Lung (tissue), 12 donors: Measurements from ENCODE around the gene MAGEA2. TPM values are rescaled to one million over a fixed set of nuclear protein-coding genes. Genes with fewer than 3 reads are reported as not detected.
"Not testable (repeated sequence)": the region's sequence is repeated elsewhere in the genome, so short reads cannot be mapped to it uniquely, and the experiment has no call there.

ENCODE experiments used
- ATAC-seq: fragments of 200-7000 bp; cut with Tn5 transposase; one replicate; pipeline ENCODE4 v1.9.1; 2020; ENCODE audit warnings: moderate number of reproducible peaks; ENCODE audit not compliant: insufficient read depth, low FRiP score
- DNase-seq, 3 donors: peaks; one replicate each; pipeline ENCODE4 v3.0.0-alpha.2; 2013 to 2017
- H3K27ac ChIP-seq, 2 donors: one replicate each; pipeline ENCODE4 v1.5.1; 2013; ENCODE audit warnings: mild to moderate bottlenecking in 2 of 2, moderate library complexity in 2 of 2, control low read depth in 1 of 2, inconsistent platforms in 1 of 2, low read depth in 1 of 2, low read length in 1 of 2
- H3K27me3 ChIP-seq, 3 donors: one replicate each; pipeline ENCODE4 v1.5.1; 2013; ENCODE audit warnings: low read length in 2 of 3; ENCODE audit not compliant: control insufficient read depth in 3 of 3, insufficient read depth in 3 of 3
- H3K36me3 ChIP-seq, 4 donors: one replicate each; pipeline ENCODE4 v1.5.1; 2013; ENCODE audit warnings: low read length in 4 of 4, mild to moderate bottlenecking in 1 of 4, moderate library complexity in 1 of 4; ENCODE audit not compliant: control insufficient read depth in 4 of 4, insufficient read depth in 4 of 4
- H3K4me1 ChIP-seq, 5 donors: one replicate each; pipeline ENCODE4 v1.5.1; 2013; ENCODE audit warnings: low read length in 5 of 5, mild to moderate bottlenecking in 2 of 5, moderate library complexity in 1 of 5; ENCODE audit not compliant: control insufficient read depth in 5 of 5, insufficient read depth in 5 of 5
- H3K4me3 ChIP-seq: one replicate; pipeline ENCODE4 v1.5.1; 2013; ENCODE audit warnings: mild to moderate bottlenecking, control low read depth, moderate library complexity
- H3K9ac ChIP-seq, 2 donors: one replicate each; pipeline ENCODE4 v1.5.1; 2013; ENCODE audit warnings: low read length in 2 of 2, control low read depth in 1 of 2; ENCODE audit not compliant: insufficient read depth in 1 of 2
- H3K9me3 ChIP-seq, 4 donors: one replicate each; pipeline ENCODE4 v1.5.1; 2013; ENCODE audit warnings: low read length in 3 of 4, mild to moderate bottlenecking in 1 of 4, moderate library complexity in 1 of 4; ENCODE audit not compliant: control insufficient read depth in 4 of 4, insufficient read depth in 3 of 4
- WGBS, 2 donors: extraction: QIAGEN DNeasy Blood & Tissue Kit; methylation state at CpG; one replicate each; pipeline ENCODE4 v1.1.7; 2013; 5-methylcytosine and 5-hydroxymethylcytosine counted together
- polyA plus RNA-seq, 2 donors: library from polyadenylated mRNA; stranded (reverse); fragments of 200-250 nt; gene quantifications; one replicate each; pipeline ENCODE4 v1.2.1, GENCODE V29; 2013
- total RNA-seq, 2 donors: library from RNA; depleted of rRNA in 1 of 2; stranded (reverse); fragments of >200 nt in 1 of 2; gene quantifications; one replicate each; pipeline ENCODE4 v1.2.1, GENCODE V29; 2014 to 2021
- TF ChIP-seq, protein P1 (sequence below): IDR thresholded peaks from 2 replicates; pipeline ENCODE4 v1.5.1; 2012; ENCODE audit warnings: mild to moderate bottlenecking; ENCODE audit errors: control extremely low read depth, extremely low read depth
- donor health status: control.
- donor health status: control.
- donor health status: Bipolar disorder and iron deficiency.
- donor health status: healthy.
- donor health status: DM: yes; HTN: yes; CAD: no.

Gene MAGEA2
- total and polyA plus RNA-seq, 4 donors: not detected

DNA sequence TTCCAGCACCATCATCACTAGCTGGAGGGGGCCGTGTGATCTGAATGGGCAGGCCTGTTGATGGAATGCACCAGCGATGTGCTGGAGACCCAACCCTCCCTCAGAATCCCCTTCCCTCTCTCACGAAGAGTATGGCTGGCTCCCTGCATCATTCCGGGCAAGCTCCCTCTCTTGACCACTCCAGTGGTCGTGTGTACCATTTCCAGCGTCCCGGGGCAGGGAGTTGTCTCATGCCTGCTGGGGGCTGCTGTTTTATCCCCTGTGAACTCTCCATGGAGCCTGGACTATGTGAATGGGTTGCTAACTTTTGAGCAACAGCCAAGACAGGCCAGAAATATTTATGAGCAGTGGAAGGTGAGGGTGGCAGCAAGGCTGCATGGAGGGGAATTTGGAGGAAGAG lies 28.2 kb downstream of the MAGEA2 start:
- H3K9ac ChIP-seq: no peak overlapping the region
- DNase-seq: no peak
- TF ChIP-seq, protein P1, sequence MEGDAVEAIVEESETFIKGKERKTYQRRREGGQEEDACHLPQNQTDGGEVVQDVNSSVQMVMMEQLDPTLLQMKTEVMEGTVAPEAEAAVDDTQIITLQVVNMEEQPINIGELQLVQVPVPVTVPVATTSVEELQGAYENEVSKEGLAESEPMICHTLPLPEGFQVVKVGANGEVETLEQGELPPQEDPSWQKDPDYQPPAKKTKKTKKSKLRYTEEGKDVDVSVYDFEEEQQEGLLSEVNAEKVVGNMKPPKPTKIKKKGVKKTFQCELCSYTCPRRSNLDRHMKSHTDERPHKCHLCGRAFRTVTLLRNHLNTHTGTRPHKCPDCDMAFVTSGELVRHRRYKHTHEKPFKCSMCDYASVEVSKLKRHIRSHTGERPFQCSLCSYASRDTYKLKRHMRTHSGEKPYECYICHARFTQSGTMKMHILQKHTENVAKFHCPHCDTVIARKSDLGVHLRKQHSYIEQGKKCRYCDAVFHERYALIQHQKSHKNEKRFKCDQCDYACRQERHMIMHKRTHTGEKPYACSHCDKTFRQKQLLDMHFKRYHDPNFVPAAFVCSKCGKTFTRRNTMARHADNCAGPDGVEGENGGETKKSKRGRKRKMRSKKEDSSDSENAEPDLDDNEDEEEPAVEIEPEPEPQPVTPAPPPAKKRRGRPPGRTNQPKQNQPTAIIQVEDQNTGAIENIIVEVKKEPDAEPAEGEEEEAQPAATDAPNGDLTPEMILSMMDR: no peak
- H3K9me3 ChIP-seq: peaks cover 0 to 7% (median 3%) of the 10 kb centered on the region in 4 donors
- no peaks in the 10 kb centered on the region for H3K4me1 ChIP-seq
- no peaks in the 10 kb centered on the region for H3K36me3 ChIP-seq
- no peak overlapping the region for H3K4me3 ChIP-seq
- no peak for ATAC-seq
- H3K27ac ChIP-seq: no peak overlapping the region
- no peaks in the 10 kb centered on the region for H3K27me3 ChIP-seq
- WGBS, 2 donors: 67 to 76% methylated on average over 7 of the region's 7 CpGs

DNA sequence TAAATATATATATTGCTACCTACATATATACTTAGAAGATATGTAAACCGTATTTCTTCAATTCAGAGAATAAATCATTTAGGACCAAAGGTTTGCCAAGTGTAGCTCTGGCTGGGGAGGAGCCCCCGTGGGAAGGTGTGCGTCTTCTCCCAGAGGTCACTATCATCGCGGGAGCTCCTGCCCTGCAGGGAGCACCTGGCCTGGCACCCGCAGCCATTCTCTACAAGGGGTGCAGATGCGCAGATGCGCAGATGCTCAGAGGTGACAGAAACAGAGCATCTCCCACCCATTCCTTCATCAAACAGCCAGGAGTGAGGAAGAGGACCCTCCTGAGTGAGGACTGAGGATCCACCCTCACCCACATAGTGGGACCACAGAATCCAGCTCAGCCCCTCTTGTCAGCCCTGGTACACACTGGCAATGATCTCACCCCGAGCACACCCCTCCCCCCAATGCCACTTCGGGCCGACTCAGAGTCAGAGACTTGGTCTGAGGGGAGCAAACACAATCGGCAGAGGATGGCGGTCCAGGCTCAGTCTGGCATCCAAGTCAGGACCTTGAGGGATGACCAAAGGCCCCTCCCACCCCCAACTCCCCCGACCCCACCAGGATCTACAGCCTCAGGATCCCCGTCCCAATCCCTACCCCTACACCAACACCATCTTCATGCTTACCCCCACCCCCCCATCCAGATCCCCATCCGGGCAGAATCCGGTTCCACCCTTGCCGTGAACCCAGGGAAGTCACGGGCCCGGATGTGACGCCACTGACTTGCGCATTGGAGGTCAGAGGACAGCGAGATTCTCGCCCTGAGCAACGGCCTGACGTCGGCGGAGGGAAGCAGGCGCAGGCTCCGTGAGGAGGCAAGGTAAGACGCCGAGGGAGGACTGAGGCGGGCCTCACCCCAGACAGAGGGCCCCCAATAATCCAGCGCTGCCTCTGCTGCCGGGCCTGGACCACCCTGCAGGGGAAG lies 39.5 kb downstream of the MAGEA2 start, which contains the start of gene MAGEA2B:
Gene MAGEA2B, plus strand, starts transcription at position 814 of the 973 bp plus-strand sequence. CDS start 2,479 bp downstream, outside the sequence.
- DNase-seq, H3K9me3 ChIP-seq, H3K4me3 ChIP-seq, H3K27me3 ChIP-seq, H3K27ac ChIP-seq, ATAC-seq, H3K36me3 ChIP-seq, H3K4me1 ChIP-seq, H3K9ac ChIP-seq: not testable (repeated sequence)
- WGBS, 2 donors: no CpG with 5 or more reads among the region's 35 CpGs

DNA sequence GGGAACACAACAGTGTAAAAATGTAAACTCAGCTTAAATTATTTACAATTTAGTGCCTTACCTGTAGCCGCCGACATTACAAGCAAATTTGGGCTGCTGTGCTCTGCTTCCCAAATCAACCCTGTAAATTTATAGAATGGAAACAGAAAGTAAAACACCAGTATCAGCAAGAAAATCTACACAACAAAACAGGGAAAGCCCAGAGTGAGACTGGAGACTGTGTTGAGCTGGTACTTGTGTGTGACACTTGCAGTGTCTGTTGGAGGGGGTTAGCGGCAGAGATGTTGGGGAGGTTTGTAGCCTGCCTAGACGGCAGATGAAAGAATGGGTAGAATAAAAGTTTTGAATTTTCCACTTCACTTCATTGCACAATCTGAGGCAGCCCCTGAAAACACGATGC lies 40.4 kb downstream of the MAGEA2 start:
- not testable (repeated sequence) for H3K9me3 ChIP-seq, H3K9ac ChIP-seq, H3K27ac ChIP-seq, H3K4me3 ChIP-seq, ATAC-seq, H3K36me3 ChIP-seq, DNase-seq, H3K27me3 ChIP-seq, H3K4me1 ChIP-seq
- no CpG with 5 or more reads among the region's 5 CpGs for WGBS, 2 donors

DNA sequence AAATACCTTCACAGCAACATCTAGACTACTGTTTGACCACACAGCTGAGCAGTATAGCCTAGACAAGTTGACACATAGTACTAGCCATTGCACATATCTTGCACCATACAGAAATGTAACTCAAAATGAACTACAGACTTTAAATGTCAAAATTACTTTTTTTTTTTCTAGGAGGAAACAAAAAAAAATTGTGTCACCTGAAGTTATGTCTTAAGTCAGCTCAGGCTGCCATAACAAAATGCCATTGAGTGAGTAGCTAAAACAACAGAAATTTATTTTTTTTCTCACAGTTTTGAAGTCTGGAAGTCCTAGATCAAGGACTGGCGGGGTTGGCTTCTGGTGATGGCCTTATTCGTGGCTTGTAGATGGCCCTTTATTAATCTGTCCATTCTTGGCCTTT lies 44.5 kb downstream of the MAGEA2 start, which contains the start of gene CSAG2:
Gene CSAG2, minus strand, starts transcription at position 101 of the 400 bp plus-strand sequence. CDS start 161 bp downstream, outside the sequence.
- no CpG with 5 or more reads among the region's 2 CpGs for WGBS, 2 donors
- not testable (repeated sequence) for H3K4me3 ChIP-seq, DNase-seq

DNA sequence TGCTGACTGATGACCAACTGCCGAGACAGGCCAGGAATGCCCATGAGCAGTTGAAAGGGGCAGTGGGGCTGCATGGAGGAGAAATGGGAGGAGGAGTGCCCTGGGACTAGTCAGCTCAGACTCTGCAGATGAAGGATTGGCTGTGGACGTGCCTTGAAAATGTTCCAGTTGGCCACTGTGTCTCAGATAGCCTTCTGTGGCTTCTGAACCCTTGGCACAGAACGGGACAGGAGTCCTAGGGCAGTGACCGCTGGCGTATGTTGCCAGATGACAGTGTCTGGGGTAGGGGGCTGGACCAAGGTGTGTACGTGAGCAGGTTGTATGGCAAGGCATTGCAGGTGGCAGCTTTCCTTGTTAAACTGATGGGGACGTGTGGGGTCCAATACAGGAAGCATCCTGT lies 47.1 kb downstream of the MAGEA2 start:
- not testable (repeated sequence) for H3K4me3 ChIP-seq, H3K9me3 ChIP-seq, H3K36me3 ChIP-seq, H3K9ac ChIP-seq, H3K27me3 ChIP-seq, H3K27ac ChIP-seq, ATAC-seq, H3K4me1 ChIP-seq, DNase-seq
- 74 to 90% methylated on average over 2 to 4 of the region's 7 CpGs for WGBS, 2 donors

More for the DNA sequence above, 44.5 kb downstream of the MAGEA2 start, which contains the start of gene CSAG2:
- H3K27me3 ChIP-seq, H3K9me3 ChIP-seq, ATAC-seq, H3K27ac ChIP-seq, H3K9ac ChIP-seq, H3K4me1 ChIP-seq, H3K36me3 ChIP-seq: not testable (repeated sequence)

DNA sequence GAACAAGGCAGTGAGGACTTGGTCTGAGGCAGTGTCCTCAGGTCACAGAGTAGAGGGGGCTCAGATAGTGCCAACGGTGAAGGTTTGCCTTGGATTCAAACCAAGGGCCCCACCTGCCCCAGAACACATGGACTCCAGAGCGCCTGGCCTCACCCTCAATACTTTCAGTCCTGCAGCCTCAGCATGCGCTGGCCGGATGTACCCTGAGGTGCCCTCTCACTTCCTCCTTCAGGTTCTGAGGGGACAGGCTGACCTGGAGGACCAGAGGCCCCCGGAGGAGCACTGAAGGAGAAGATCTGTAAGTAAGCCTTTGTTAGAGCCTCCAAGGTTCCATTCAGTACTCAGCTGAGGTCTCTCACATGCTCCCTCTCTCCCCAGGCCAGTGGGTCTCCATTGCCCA lies 53.3 kb downstream of the MAGEA2 start:
- DNase-seq: peak in 1 of 3 donors; percentile 8
- H3K27ac ChIP-seq, H3K9me3 ChIP-seq, H3K27me3 ChIP-seq, H3K36me3 ChIP-seq, H3K9ac ChIP-seq, H3K4me1 ChIP-seq, H3K4me3 ChIP-seq, ATAC-seq: not testable (repeated sequence)
- WGBS, 2 donors: 89 to 98% methylated on average over 4 of the region's 5 CpGs
